Mesenchymal stem cell (in vitro differentiated cells and primary cell): ENCODE results near the gene GJD3.

Experiments used
- DNase-seq: peaks from one replicate; pipeline ENCODE4 v3.0.0-alpha.2; 2013
- H2AFZ ChIP-seq: one replicate; pipeline ENCODE4 v1.6.1; 2013; ENCODE audit warnings: low read depth, mild to moderate bottlenecking, control low read depth, inconsistent platforms, low read length, moderate library complexity
- H2AK5ac ChIP-seq: 2 replicates; pipeline ENCODE4 v1.6.1; 2013; ENCODE audit warnings: low read length, moderate library complexity, mild to moderate bottlenecking, inconsistent platforms; ENCODE audit not compliant: severe bottlenecking
- H2BK120ac ChIP-seq: one replicate; pipeline ENCODE4 v1.6.1; 2013; ENCODE audit warnings: low read depth, mild to moderate bottlenecking, inconsistent platforms, low read length, moderate library complexity
- H2BK12ac ChIP-seq, 2 experiments: one replicate each; pipeline ENCODE4 v1.6.1; 2013; ENCODE audit warnings: inconsistent platforms in 2 of 2, low read length in 2 of 2, mild to moderate bottlenecking in 2 of 2, moderate library complexity in 2 of 2, control low read depth in 1 of 2
- H2BK15ac ChIP-seq: one replicate; pipeline ENCODE4 v1.6.1; 2013; ENCODE audit warnings: mild to moderate bottlenecking, low read depth, inconsistent platforms; ENCODE audit not compliant: poor library complexity, severe bottlenecking
- H2BK5ac ChIP-seq: 2 replicates; pipeline ENCODE4 v1.6.1; 2013; ENCODE audit warnings: low read depth, mild to moderate bottlenecking, low read length, control low read depth, inconsistent platforms; ENCODE audit not compliant: poor library complexity, severe bottlenecking
- H3K14ac ChIP-seq, 2 experiments: one replicate each; pipeline ENCODE4 v1.6.1; 2013; ENCODE audit warnings: inconsistent platforms in 2 of 2, low read length in 2 of 2, control low read depth in 1 of 2, mild to moderate bottlenecking in 1 of 2, moderate library complexity in 1 of 2
- H3K18ac ChIP-seq, 2 experiments: one replicate each; pipeline ENCODE4 v1.6.1; 2013; ENCODE audit warnings: inconsistent platforms in 2 of 2, low read length in 2 of 2, control low read depth in 1 of 2, low read depth in 1 of 2, mild to moderate bottlenecking in 1 of 2
- H3K23ac ChIP-seq, 2 experiments: one replicate each; pipeline ENCODE4 v1.6.1; 2013; ENCODE audit warnings: inconsistent platforms in 2 of 2, low read length in 2 of 2, mild to moderate bottlenecking in 2 of 2, moderate library complexity in 2 of 2, control low read depth in 1 of 2
- H3K27ac ChIP-seq: 2 replicates; pipeline ENCODE4 v1.5.1; 2013; ENCODE audit warnings: mild to moderate bottlenecking, moderate library complexity, low read length, control low read depth, inconsistent platforms; ENCODE audit not compliant: poor library complexity, severe bottlenecking
- H3K27me3 ChIP-seq, 2 experiments: 2 replicates each; pipeline versions ENCODE4 v1.6.1 to v1.7.0; 2013; ENCODE audit warnings: low read length in 2 of 2, mild to moderate bottlenecking in 2 of 2, moderate library complexity in 2 of 2, control low read depth in 1 of 2, inconsistent platforms in 1 of 2; ENCODE audit not compliant: control insufficient read depth in 1 of 2, insufficient read depth in 1 of 2
- H3K36me3 ChIP-seq, 2 experiments: 2 replicates each; pipeline versions ENCODE4 v1.6.1 to v1.7.0; 2013; ENCODE audit warnings: low read length in 2 of 2, control low read depth in 1 of 2, inconsistent platforms in 1 of 2, low read depth in 1 of 2, mild to moderate bottlenecking in 1 of 2; ENCODE audit not compliant: insufficient read depth in 2 of 2, control insufficient read depth in 1 of 2
- H3K4ac ChIP-seq, 2 experiments: one replicate each; pipeline ENCODE4 v1.6.1; 2013; ENCODE audit warnings: inconsistent platforms in 2 of 2, low read length in 2 of 2, mild to moderate bottlenecking in 2 of 2, moderate library complexity in 2 of 2, control low read depth in 1 of 2, low read depth in 1 of 2
- H3K4me1 ChIP-seq: 2 replicates; pipeline ENCODE4 v1.6.1; 2013; ENCODE audit warnings: low read depth, low read length, control low read depth; ENCODE audit not compliant: control insufficient read depth, insufficient read depth
- H3K4me2 ChIP-seq: 2 replicates; pipeline ENCODE4 v1.6.1; 2013; ENCODE audit warnings: low read length, mild to moderate bottlenecking, inconsistent platforms; ENCODE audit not compliant: poor library complexity, severe bottlenecking
- H3K4me3 ChIP-seq, 2 experiments: 2 replicates each; pipeline versions ENCODE4 v1.5.1 to v1.7.0; 2013; ENCODE audit warnings: low read length in 2 of 2, mild to moderate bottlenecking in 2 of 2, control low read depth in 1 of 2, low read depth in 1 of 2; ENCODE audit not compliant: insufficient read depth in 1 of 2
- H3K79me1 ChIP-seq: replicated peaks from 2 replicates; pipeline ENCODE4 v1.6.1; 2013; ENCODE audit warnings: mild to moderate bottlenecking, control low read depth, low read length, inconsistent platforms; ENCODE audit not compliant: poor library complexity, severe bottlenecking
- H3K9ac ChIP-seq: 2 replicates; pipeline ENCODE4 v1.7.0; 2013; ENCODE audit warnings: mild to moderate bottlenecking, low read length, moderate library complexity
- H3K9me3 ChIP-seq: 2 replicates; pipeline ENCODE4 v1.7.0; 2013; ENCODE audit warnings: mild to moderate bottlenecking, low read length; ENCODE audit not compliant: control insufficient read depth
- H4K8ac ChIP-seq: one replicate; pipeline ENCODE4 v1.6.1; 2013; ENCODE audit warnings: inconsistent platforms, mild to moderate bottlenecking, low read length, moderate library complexity
- H4K91ac ChIP-seq: one replicate; pipeline ENCODE4 v1.6.1; 2013; ENCODE audit warnings: mild to moderate bottlenecking, low read length, inconsistent platforms
- WGBS: methylation state at CpG from one replicate; pipeline ENCODE4 v1.1.7; 2013; ENCODE audit warnings: mixed read lengths; 5-methylcytosine and 5-hydroxymethylcytosine counted together

The GJD3 gene

GRCh38 chr17:40335620-40336019, 28.9 kb downstream of the GJD3 start:
- Histone ChIP-seq H4K91ac (no peak overlapping the region), H2BK120ac (no peak overlapping the region), H3K4ac (no peak overlapping the region), H3K9ac (peak overlapping the region; percentile 39), H3K18ac (no peak overlapping the region), H2BK15ac (no peak overlapping the region), H3K4me3 (no peak overlapping the region), H2AK5ac (no peak overlapping the region), H3K27ac (no peak overlapping the region), H3K23ac (no peak overlapping the region), H3K9me3 (no peaks in the 10 kb centered on the region), H3K4me1 (peaks cover 33% of the 10 kb centered on the region), H2BK12ac (no peak overlapping the region), H3K14ac (no peak overlapping the region), H3K36me3 (peaks cover 23 to 46% of the 10 kb centered on the region in 2 experiments), H3K4me2 (no peak overlapping the region), H3K79me1 (peaks cover 38% of the 10 kb centered on the region), H4K8ac (no peak overlapping the region), H3K27me3 (no peaks in the 10 kb centered on the region), H2AFZ (no peak overlapping the region), H2BK5ac (no peak overlapping the region)
- 98% methylated on average over 7 of the region's 8 CpGs for WGBS
- no peak for DNase-seq

GRCh38 chr17:40333781-40334448, 30.6 kb downstream of the GJD3 start:
- H3K14ac ChIP-seq: peak overlapping the region in 1 of 2 experiments; percentile 55
- no peak overlapping the region for H2AFZ ChIP-seq
- DNase-seq: no peak
- no peaks in the 10 kb centered on the region for H3K9me3 ChIP-seq
- H2BK12ac ChIP-seq: no peak overlapping the region
- peaks cover 38% of the 10 kb centered on the region for H3K4me1 ChIP-seq
- no peak overlapping the region for H2BK120ac ChIP-seq
- no peak overlapping the region for H3K23ac ChIP-seq
- 94% methylated on average over 4 of the region's 4 CpGs for WGBS
- H2BK15ac ChIP-seq: no peak overlapping the region
- no peak overlapping the region for H3K4me3 ChIP-seq
- H3K4me2 ChIP-seq: no peak overlapping the region
- no peak overlapping the region for H3K4ac ChIP-seq
- no peaks in the 10 kb centered on the region for H3K27me3 ChIP-seq
- H4K8ac ChIP-seq: no peak overlapping the region
- peak overlapping the region; percentile 71 for H3K9ac ChIP-seq
- H3K79me1 ChIP-seq: peaks cover 29% of the 10 kb centered on the region
- no peak overlapping the region for H4K91ac ChIP-seq
- no peak overlapping the region for H3K27ac ChIP-seq
- no peak overlapping the region for H2BK5ac ChIP-seq
- peaks cover 11 to 39% of the 10 kb centered on the region in 2 experiments for H3K36me3 ChIP-seq
- H2AK5ac ChIP-seq: no peak overlapping the region
- H3K18ac ChIP-seq: no peak overlapping the region

GRCh38 chr17:40331743-40332641, 32.5 kb downstream of the GJD3 start:
- H2AFZ ChIP-seq: no peak overlapping the region
- H3K23ac ChIP-seq: no peak overlapping the region
- H2AK5ac ChIP-seq: no peak overlapping the region
- no peaks in the 10 kb centered on the region for H3K27me3 ChIP-seq
- H2BK15ac ChIP-seq: peak overlapping the region; percentile 60
- peaks cover 26% of the 10 kb centered on the region for H3K79me1 ChIP-seq
- peak overlapping the region in 1 of 2 experiments; percentile 20 for H3K4ac ChIP-seq
- H3K18ac ChIP-seq: no peak overlapping the region
- H4K8ac ChIP-seq: peak overlapping the region; percentile 69
- 90% methylated on average over 16 of the region's 22 CpGs for WGBS
- H3K36me3 ChIP-seq: peaks cover 9 to 35% of the 10 kb centered on the region in 2 experiments
- DNase-seq: no peak
- no peak overlapping the region for H2BK120ac ChIP-seq
- H3K9me3 ChIP-seq: no peaks in the 10 kb centered on the region
- H4K91ac ChIP-seq: peak overlapping the region; percentile 78
- no peak overlapping the region for H3K4me2 ChIP-seq
- no peak overlapping the region for H3K27ac ChIP-seq
- peak overlapping the region; percentile 75 for H3K9ac ChIP-seq
- H2BK5ac ChIP-seq: no peak overlapping the region
- peak overlapping the region in 1 of 2 experiments; percentile 65 for H3K4me3 ChIP-seq
- peaks cover 45% of the 10 kb centered on the region for H3K4me1 ChIP-seq
- H2BK12ac ChIP-seq: peak overlapping the region in 1 of 2 experiments; percentile 4
- H3K14ac ChIP-seq: peak overlapping the region in 1 of 2 experiments; percentile 84

DNA sequence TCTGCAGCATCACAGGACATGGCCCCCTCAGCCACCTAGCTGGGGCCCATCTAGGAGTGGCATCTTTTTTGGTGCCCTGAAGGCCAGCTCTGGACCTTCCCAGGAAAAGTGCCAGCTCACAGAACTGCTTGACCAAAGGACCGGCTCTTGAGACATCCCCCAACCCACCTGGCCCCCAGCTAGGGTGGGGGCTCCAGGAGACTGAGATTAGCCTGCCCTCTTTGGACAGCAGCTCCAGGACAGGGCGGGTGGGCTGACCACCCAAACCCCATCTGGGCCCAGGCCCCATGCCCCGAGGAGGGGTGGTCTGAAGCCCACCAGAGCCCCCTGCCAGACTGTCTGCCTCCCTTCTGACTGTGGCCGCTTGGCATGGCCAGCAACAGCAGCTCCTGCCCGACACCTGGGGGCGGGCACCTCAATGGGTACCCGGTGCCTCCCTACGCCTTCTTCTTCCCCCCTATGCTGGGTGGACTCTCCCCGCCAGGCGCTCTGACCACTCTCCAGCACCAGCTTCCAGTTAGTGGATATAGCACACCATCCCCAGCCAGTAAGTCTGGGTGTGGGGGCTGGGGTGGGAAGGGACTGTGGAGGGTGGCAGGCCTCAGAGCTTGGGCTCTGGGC, 33.6 kb downstream of the GJD3 start:
- H3K27me3 ChIP-seq: no peaks in the 10 kb centered on the region
- H3K27ac ChIP-seq: no peak overlapping the region
- H3K14ac ChIP-seq: no peak overlapping the region
- H3K4me3 ChIP-seq: no peak overlapping the region
- no peak overlapping the region for H3K4me2 ChIP-seq
- WGBS: over 99% methylated on average over 8 of the region's 10 CpGs
- no peaks in the 10 kb centered on the region for H3K9me3 ChIP-seq
- H3K9ac ChIP-seq: peak overlapping the region; percentile 17
- no peak overlapping the region for H3K18ac ChIP-seq
- no peak overlapping the region for H2BK5ac ChIP-seq
- no peak overlapping the region for H4K91ac ChIP-seq
- peaks cover 55% of the 10 kb centered on the region for H3K4me1 ChIP-seq
- no peak overlapping the region for H2BK120ac ChIP-seq
- DNase-seq: no peak
- peaks cover 9 to 35% of the 10 kb centered on the region in 2 experiments for H3K36me3 ChIP-seq
- H3K4ac ChIP-seq: no peak overlapping the region
- H2BK12ac ChIP-seq: no peak overlapping the region
- H4K8ac ChIP-seq: no peak overlapping the region
- H3K23ac ChIP-seq: no peak overlapping the region
- no peak overlapping the region for H2AK5ac ChIP-seq
- no peak overlapping the region for H2AFZ ChIP-seq
- H3K79me1 ChIP-seq: peaks cover 31% of the 10 kb centered on the region
- H2BK15ac ChIP-seq: no peak overlapping the region
